HEK293T (cell line): ENCODE results near the gene INHBC.

Source experiments
- CTBP1 ChIP-seq: fragments of 450-650 bp; IDR thresholded peaks from 2 replicates; pipeline ENCODE4 v1.6.1; 2016; ENCODE audit warnings: borderline replicate concordance
- ELF4 ChIP-seq: fragments of 450-650 bp; IDR thresholded peaks from 2 replicates; pipeline ENCODE4 v1.6.1; 2017; ENCODE audit warnings: antibody characterized with exemption
- FOXA1 ChIP-seq: fragments of 450-650 bp; IDR thresholded peaks from 2 replicates; pipeline ENCODE4 v1.6.1; 2016; ENCODE audit warnings: mild to moderate bottlenecking
- FOXK2 ChIP-seq: fragments of 450-650 bp; IDR thresholded peaks from 2 replicates; pipeline ENCODE4 v1.6.1; 2016; ENCODE audit warnings: mild to moderate bottlenecking
- HDGF ChIP-seq: fragments of 450-650 bp; IDR thresholded peaks from 2 replicates; pipeline ENCODE4 v1.6.1; 2017; ENCODE audit warnings: antibody characterized with exemption, borderline replicate concordance
- L3MBTL2 ChIP-seq: fragments of 450-650 bp; conservative IDR thresholded peaks from 2 replicates; pipeline ENCODE4 v1.6.1; 2016; ENCODE audit warnings: mild to moderate bottlenecking
- NFRKB ChIP-seq: fragments of 450-650 bp; IDR thresholded peaks from 2 replicates; pipeline ENCODE4 v1.6.1; 2016; ENCODE audit warnings: mild to moderate bottlenecking, moderate library complexity
- SP1 ChIP-seq: fragments of 450-650 bp; IDR thresholded peaks from 2 replicates; pipeline ENCODE4 v1.6.1; 2017
- TARDBP ChIP-seq: fragments of 450-650 bp; IDR thresholded peaks from 2 replicates; pipeline ENCODE4 v1.6.1; 2016
- ZNF384 ChIP-seq: fragments of 450-650 bp; IDR thresholded peaks from 2 replicates; pipeline ENCODE4 v1.6.1; 2016
- TF ChIP-seq, protein P1 (sequence below): fragments of 450-650 bp; IDR thresholded peaks from 2 replicates; pipeline ENCODE4 v1.6.1; 2016

DNA sequence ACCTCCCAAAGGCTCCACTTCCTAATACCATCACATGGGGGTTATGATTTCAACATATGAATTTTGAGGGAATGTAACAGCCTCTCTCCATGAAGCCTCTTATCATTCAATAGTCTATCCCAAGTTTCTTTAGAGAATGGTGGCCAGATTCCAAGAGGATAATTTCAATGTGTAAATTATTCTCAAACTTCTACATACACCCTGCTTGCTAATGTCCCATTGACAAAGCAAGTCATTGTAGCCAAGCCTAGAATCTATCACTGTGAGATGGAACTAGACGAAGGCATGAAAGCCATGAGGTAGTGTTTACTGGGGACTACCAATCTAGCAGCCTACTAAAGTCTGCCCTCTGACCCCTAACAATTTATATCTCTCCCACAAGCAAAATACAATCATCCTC is 3.8 kb downstream of the INHBC start:
- TF ChIP-seq FOXK2 (no peak), ELF4 (no peak), ZNF384 (no peak), FOXA1 (no peak), L3MBTL2 (no peak), HDGF (no peak), TARDBP (no peak), CTBP1 (no peak), NFRKB (no peak), SP1 (no peak)
- TF ChIP-seq, protein P1, sequence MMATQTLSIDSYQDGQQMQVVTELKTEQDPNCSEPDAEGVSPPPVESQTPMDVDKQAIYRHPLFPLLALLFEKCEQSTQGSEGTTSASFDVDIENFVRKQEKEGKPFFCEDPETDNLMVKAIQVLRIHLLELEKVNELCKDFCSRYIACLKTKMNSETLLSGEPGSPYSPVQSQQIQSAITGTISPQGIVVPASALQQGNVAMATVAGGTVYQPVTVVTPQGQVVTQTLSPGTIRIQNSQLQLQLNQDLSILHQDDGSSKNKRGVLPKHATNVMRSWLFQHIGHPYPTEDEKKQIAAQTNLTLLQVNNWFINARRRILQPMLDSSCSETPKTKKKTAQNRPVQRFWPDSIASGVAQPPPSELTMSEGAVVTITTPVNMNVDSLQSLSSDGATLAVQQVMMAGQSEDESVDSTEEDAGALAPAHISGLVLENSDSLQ: no peak
